Hepatocyte (in vitro differentiated cells): Measurements from ENCODE around the gene THPO. TPM values are rescaled to one million over a fixed set of nuclear protein-coding genes. Genes with fewer than 3 reads are reported as not detected.

ENCODE experiments used
- DNase-seq: peaks from one replicate; pipeline ENCODE4 v3.0.0-alpha.2; 2016; ENCODE audit warnings: low spot score
- H2AFZ ChIP-seq: fragments of 200-600 bp; sonication (generic); 2 replicates; pipeline ENCODE4 v1.6.0; 2016; ENCODE audit warnings: antibody characterized with exemption, mild to moderate bottlenecking
- H3K27ac ChIP-seq: fragments of 200-600 bp; sonication (generic); 2 replicates; pipeline ENCODE4 v1.5.1; 2016; ENCODE audit warnings: mild to moderate bottlenecking
- H3K27me3 ChIP-seq: fragments of 200-600 bp; sonication (generic); 2 replicates; pipeline ENCODE4 v1.6.1; 2016
- H3K36me3 ChIP-seq: fragments of 200-600 bp; sonication (generic); replicated peaks from 2 replicates; pipeline ENCODE4 v1.5.1; 2016; ENCODE audit warnings: low read depth; ENCODE audit not compliant: insufficient read depth
- H3K4me1 ChIP-seq: fragments of 200-600 bp; sonication (generic); 2 replicates; pipeline ENCODE4 v1.5.1; 2016; ENCODE audit warnings: mild to moderate bottlenecking, moderate library complexity; ENCODE audit not compliant: insufficient read depth
- H3K4me2 ChIP-seq: fragments of 200-600 bp; sonication (generic); 2 replicates; pipeline ENCODE4 v1.6.0; 2016
- H3K4me3 ChIP-seq: fragments of 200-600 bp; sonication (generic); 2 replicates; pipeline ENCODE4 v1.5.1; 2016; ENCODE audit warnings: mild to moderate bottlenecking
- H3K79me2 ChIP-seq: fragments of 200-600 bp; sonication (generic); 2 replicates; pipeline ENCODE4 v1.6.0; 2017; ENCODE audit warnings: mild to moderate bottlenecking
- H3K9me2 ChIP-seq: fragments of 200-600 bp; sonication (generic); replicated peaks from 2 replicates; pipeline ENCODE4 v1.6.0; 2017; ENCODE audit warnings: mild to moderate bottlenecking; ENCODE audit not compliant: insufficient read depth
- H3K9me3 ChIP-seq: fragments of 200-600 bp; sonication (generic); 2 replicates; pipeline ENCODE4 v1.5.1; 2016; ENCODE audit warnings: low read depth, mild to moderate bottlenecking
- H4K20me1 ChIP-seq: fragments of 200-600 bp; sonication (generic); 2 replicates; pipeline ENCODE4 v1.6.0; 2016; ENCODE audit warnings: mild to moderate bottlenecking; ENCODE audit not compliant: insufficient read depth, poor library complexity, severe bottlenecking
- CTCF ChIP-seq: fragments of 200-600 bp; sonication (generic); IDR thresholded peaks from 2 replicates; pipeline ENCODE4 v1.5.1; 2016; ENCODE audit warnings: antibody characterized with exemption, mild to moderate bottlenecking; ENCODE audit not compliant: poor library complexity
- EZH2 ChIP-seq: fragments of 200-600 bp; sonication (generic); IDR thresholded peaks from 2 replicates; pipeline ENCODE4 v1.6.1; 2016; ENCODE audit warnings: antibody characterized with exemption, mild to moderate bottlenecking, borderline replicate concordance
- EZH2phosphoT487 ChIP-seq: fragments of 200-600 bp; sonication (generic); IDR thresholded peaks from one replicate; pipeline ENCODE4 v1.6.1; 2018; ENCODE audit warnings: antibody characterized with exemption, mild to moderate bottlenecking, low read depth, moderate library complexity; ENCODE audit not compliant: unreplicated experiment, severe bottlenecking
- WGBS: methylation state at CpG from one replicate; pipeline ENCODE4 v1.1.6; 2016; ENCODE audit warnings: low lambda C conversion rate; ENCODE audit errors: missing lambda C conversion rate; 5-methylcytosine and 5-hydroxymethylcytosine counted together
- polyA plus RNA-seq: library from polyadenylated mRNA; unstranded; fragments of >200 nt; fragmentation: Nextera tagmentation; extraction: Ambion mirVana; gene quantifications from 2 replicates; pipeline ENCODE4 v1.2.1, GENCODE V29; 2016
- total RNA-seq: library from RNA; depleted of rRNA; stranded (reverse); fragments of >200 nt; gene quantifications from 2 replicates; pipeline ENCODE4 v1.2.3, GENCODE V29; 2014

The THPO gene
- total and polyA plus RNA-seq, 2 experiments from 2014 or later, result 1.8 to 5.2 TPM

- Histone ChIP-seq H3K79me2 (no peaks in the 10 kb centered on the region), H3K36me3 (no peaks in the 10 kb centered on the region), H3K27ac (no peak overlapping the region), H3K27me3 (peaks cover 7% of the 10 kb centered on the region), H3K4me3 (no peak overlapping the region), H3K4me2 (no peak overlapping the region), H4K20me1 (no peaks in the 10 kb centered on the region), H2AFZ (no peak overlapping the region), H3K9me2 (no peaks in the 10 kb centered on the region), H3K4me1 (no peaks in the 10 kb centered on the region), H3K9me3 (no peaks in the 10 kb centered on the region)
- WGBS, result 87% methylated on average over 20 of the region's 20 CpGs
- TF ChIP-seq EZH2phosphoT487, result no peak
- DNase-seq, result no peak
Observed at GRCh38 chr3:184405075-184406030, 27.3 kb upstream of the THPO start.

- WGBS, result 8% methylated on average over 9 of the region's 9 CpGs
- Histone ChIP-seq H2AFZ (no peak overlapping the region), H3K4me2 (peak overlapping the region; percentile 48), H3K4me1 (no peaks in the 10 kb centered on the region), H3K27ac (no peak overlapping the region), H3K79me2 (no peaks in the 10 kb centered on the region), H4K20me1 (no peaks in the 10 kb centered on the region), H3K9me3 (no peaks in the 10 kb centered on the region), H3K4me3 (no peak overlapping the region), H3K36me3 (no peaks in the 10 kb centered on the region), H3K9me2 (no peaks in the 10 kb centered on the region), H3K27me3 (peaks cover 7% of the 10 kb centered on the region)
- TF ChIP-seq EZH2phosphoT487, result no peak
- peak; percentile 78 for DNase-seq
Observed at GRCh38 chr3:184399410-184399809, 21.4 kb upstream of the THPO start.

DNA sequence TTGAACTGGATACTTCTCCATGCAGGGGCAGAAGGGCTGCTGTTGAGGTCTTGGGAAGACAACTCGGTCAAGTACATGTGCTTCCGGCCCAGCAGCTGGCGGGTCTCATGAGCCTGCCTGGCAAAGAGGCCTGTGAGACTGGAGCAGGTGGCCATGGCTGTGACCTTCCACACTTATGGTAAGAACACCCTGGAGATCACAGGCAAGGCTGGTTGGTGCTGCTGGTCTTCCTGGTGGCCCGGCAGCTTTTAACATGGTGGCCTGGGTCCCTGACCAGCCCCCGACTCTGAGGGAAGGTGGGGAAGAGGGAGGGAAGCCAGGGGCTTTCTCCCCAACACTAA lies 17.3 kb upstream of the THPO start:
- TF ChIP-seq EZH2phosphoT487 (no peak), EZH2 (no peak), CTCF (no peak)
- Histone ChIP-seq H3K79me2 (no peaks in the 10 kb centered on the region), H3K9me2 (no peaks in the 10 kb centered on the region), H3K4me3 (no peak overlapping the region), H3K36me3 (no peaks in the 10 kb centered on the region), H3K9me3 (no peaks in the 10 kb centered on the region), H4K20me1 (no peaks in the 10 kb centered on the region), H2AFZ (no peak overlapping the region), H3K27me3 (no peaks in the 10 kb centered on the region), H3K27ac (no peak overlapping the region), H3K4me1 (no peaks in the 10 kb centered on the region), H3K4me2 (no peak overlapping the region)
- 86% methylated on average over 5 of the region's 5 CpGs for WGBS
- no peak for DNase-seq

DNA sequence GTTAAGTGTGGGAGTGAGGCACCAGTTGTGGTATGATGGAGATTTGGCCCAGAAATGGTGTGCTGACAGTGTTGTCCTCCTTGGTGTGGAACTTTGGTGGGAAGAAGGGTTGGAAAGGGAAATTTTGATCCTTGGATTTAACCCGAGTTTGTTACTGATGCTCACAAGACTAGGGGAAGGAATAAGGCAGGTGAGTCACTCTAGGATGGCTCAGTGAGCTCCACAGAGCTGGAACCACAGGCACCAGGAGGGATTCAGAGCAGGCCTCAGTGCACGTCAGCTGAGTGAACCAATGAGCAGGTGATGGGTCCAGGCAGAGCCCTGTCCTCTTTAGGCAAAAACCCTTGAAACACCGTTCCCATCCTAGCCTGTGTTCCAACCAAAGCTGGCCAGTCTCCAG lies 13.3 kb upstream of the THPO start:
- no peak for DNase-seq
- 79% methylated on average over 3 of the region's 3 CpGs for WGBS
- H3K27ac ChIP-seq, result no peak overlapping the region

More for the DNA sequence above, 13.3 kb upstream of the THPO start:
- Histone ChIP-seq H3K4me3 (no peak overlapping the region), H4K20me1 (no peaks in the 10 kb centered on the region), H3K36me3 (no peaks in the 10 kb centered on the region), H3K4me2 (no peak overlapping the region), H3K4me1 (no peaks in the 10 kb centered on the region), H2AFZ (no peak overlapping the region), H3K79me2 (no peaks in the 10 kb centered on the region), H3K27me3 (no peaks in the 10 kb centered on the region), H3K9me3 (no peaks in the 10 kb centered on the region), H3K9me2 (no peaks in the 10 kb centered on the region)
- TF ChIP-seq EZH2phosphoT487 (no peak), CTCF (no peak), EZH2 (no peak)
